ENCODE data around the gene IFRD1.

- TF ChIP-seq, protein P1, sequence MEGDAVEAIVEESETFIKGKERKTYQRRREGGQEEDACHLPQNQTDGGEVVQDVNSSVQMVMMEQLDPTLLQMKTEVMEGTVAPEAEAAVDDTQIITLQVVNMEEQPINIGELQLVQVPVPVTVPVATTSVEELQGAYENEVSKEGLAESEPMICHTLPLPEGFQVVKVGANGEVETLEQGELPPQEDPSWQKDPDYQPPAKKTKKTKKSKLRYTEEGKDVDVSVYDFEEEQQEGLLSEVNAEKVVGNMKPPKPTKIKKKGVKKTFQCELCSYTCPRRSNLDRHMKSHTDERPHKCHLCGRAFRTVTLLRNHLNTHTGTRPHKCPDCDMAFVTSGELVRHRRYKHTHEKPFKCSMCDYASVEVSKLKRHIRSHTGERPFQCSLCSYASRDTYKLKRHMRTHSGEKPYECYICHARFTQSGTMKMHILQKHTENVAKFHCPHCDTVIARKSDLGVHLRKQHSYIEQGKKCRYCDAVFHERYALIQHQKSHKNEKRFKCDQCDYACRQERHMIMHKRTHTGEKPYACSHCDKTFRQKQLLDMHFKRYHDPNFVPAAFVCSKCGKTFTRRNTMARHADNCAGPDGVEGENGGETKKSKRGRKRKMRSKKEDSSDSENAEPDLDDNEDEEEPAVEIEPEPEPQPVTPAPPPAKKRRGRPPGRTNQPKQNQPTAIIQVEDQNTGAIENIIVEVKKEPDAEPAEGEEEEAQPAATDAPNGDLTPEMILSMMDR (IDR thresholded peaks at IDR 0.05): no peak
- TF ChIP-seq EP300 (IDR thresholded peaks at IDR 0.05): no peak
- no peak for TF ChIP-seq POLR2A (IDR thresholded peaks at IDR 0.05)
These were observed 52.4 kb downstream of the IFRD1 start for GRCh38 chr7:112502700-112503099.
